Trophoblast cell (in vitro differentiated cells and primary cell): ENCODE data around the gene NEGR1.

Source experiments
- DNase-seq, 2 donors: peaks; one replicate each; pipeline ENCODE4 v3.0.0-alpha.2; 2016
- H2AFZ ChIP-seq: 2 replicates; pipeline ENCODE4 v1.6.1; 2013; ENCODE audit warnings: low read length, moderate library complexity, mild to moderate bottlenecking; ENCODE audit not compliant: insufficient read depth, poor library complexity
- H2AK5ac ChIP-seq: 2 replicates; pipeline ENCODE4 v1.6.1; 2013; ENCODE audit warnings: mild to moderate bottlenecking, low read length
- H2BK120ac ChIP-seq: 2 replicates; pipeline ENCODE4 v1.6.1; 2013; ENCODE audit warnings: low read length, mild to moderate bottlenecking, moderate library complexity; ENCODE audit not compliant: insufficient read depth, poor library complexity
- H2BK12ac ChIP-seq: 2 replicates; pipeline ENCODE4 v1.6.1; 2013; ENCODE audit warnings: mild to moderate bottlenecking, low read length, moderate library complexity
- H2BK5ac ChIP-seq: 2 replicates; pipeline ENCODE4 v1.6.1; 2013; ENCODE audit warnings: low read length, low read depth, moderate library complexity, mild to moderate bottlenecking; ENCODE audit not compliant: poor library complexity
- H3K14ac ChIP-seq: 2 replicates; pipeline ENCODE4 v1.6.1; 2013; ENCODE audit warnings: mild to moderate bottlenecking, low read length
- H3K18ac ChIP-seq: 2 replicates; pipeline ENCODE4 v1.6.1; 2013; ENCODE audit warnings: mild to moderate bottlenecking, low read length
- H3K23ac ChIP-seq: 2 replicates; pipeline ENCODE4 v1.6.1; 2013; ENCODE audit warnings: low read length
- H3K27ac ChIP-seq: 2 replicates; pipeline ENCODE4 v1.5.1; 2013; ENCODE audit warnings: low read depth, mild to moderate bottlenecking, inconsistent platforms, low read length, moderate library complexity
- H3K27me3 ChIP-seq: 2 replicates; pipeline ENCODE4 v1.6.1; 2013; ENCODE audit warnings: inconsistent platforms, mild to moderate bottlenecking, low read length, moderate library complexity; ENCODE audit not compliant: insufficient read depth
- H3K36me3 ChIP-seq, 2 experiments: 1 replicate in 1 of 2; 2 replicates in 1 of 2; pipeline ENCODE4 v1.6.1; 2013; ENCODE audit warnings: low read length in 2 of 2, mild to moderate bottlenecking in 2 of 2, moderate library complexity in 1 of 2; ENCODE audit not compliant: insufficient read depth in 2 of 2, control insufficient read depth in 1 of 2
- H3K4ac ChIP-seq: 2 replicates; pipeline ENCODE4 v1.6.1; 2013; ENCODE audit warnings: low read depth, mild to moderate bottlenecking, low read length, moderate library complexity
- H3K4me1 ChIP-seq, 2 experiments: 1 replicate in 1 of 2; 2 replicates in 1 of 2; pipeline ENCODE4 v1.6.1; 2013; ENCODE audit warnings: low read length in 2 of 2, mild to moderate bottlenecking in 2 of 2, moderate library complexity in 1 of 2; ENCODE audit not compliant: insufficient read depth in 2 of 2, control insufficient read depth in 1 of 2
- H3K4me2 ChIP-seq: 2 replicates; pipeline ENCODE4 v1.6.1; 2013; ENCODE audit warnings: inconsistent platforms, mild to moderate bottlenecking, low read length, moderate library complexity
- H3K4me3 ChIP-seq: 2 replicates; pipeline ENCODE4 v1.5.1; 2013; ENCODE audit warnings: mild to moderate bottlenecking, low read depth, low read length, inconsistent platforms
- H3K79me1 ChIP-seq: one replicate; pipeline ENCODE4 v1.6.1; 2013; ENCODE audit warnings: low read length
- H3K79me2 ChIP-seq: 2 replicates; pipeline ENCODE4 v1.6.1; 2013; ENCODE audit warnings: low read length, mild to moderate bottlenecking; ENCODE audit not compliant: control insufficient read depth, insufficient read depth, poor library complexity
- H3K9ac ChIP-seq: 2 replicates; pipeline ENCODE4 v1.6.1; 2013; ENCODE audit warnings: mild to moderate bottlenecking, low read length
- H3K9me3 ChIP-seq: 2 replicates; pipeline ENCODE4 v1.6.1; 2013; ENCODE audit warnings: low read depth, mild to moderate bottlenecking, control low read depth, inconsistent platforms, low read length; ENCODE audit not compliant: insufficient read depth
- H4K12ac ChIP-seq: 2 replicates; pipeline ENCODE4 v1.6.1; 2013; ENCODE audit warnings: low read depth, mild to moderate bottlenecking, low read length, moderate library complexity
- H4K8ac ChIP-seq: 2 replicates; pipeline ENCODE4 v1.6.1; 2013; ENCODE audit warnings: low read depth, mild to moderate bottlenecking, low read length, moderate library complexity
- H4K91ac ChIP-seq: one replicate; pipeline ENCODE4 v1.6.1; 2013; ENCODE audit warnings: low read depth, mild to moderate bottlenecking, low read length, moderate library complexity
- WGBS: extraction: QIAGEN DNeasy Blood & Tissue Kit; methylation state at CpG from one replicate; pipeline ENCODE4 v1.1.7; 2013; ENCODE audit warnings: missing lambda C conversion rate; ENCODE audit not compliant: insufficient read length, insufficient coverage; ENCODE audit errors: extremely low coverage; 5-methylcytosine and 5-hydroxymethylcytosine counted together

Gene NEGR1

GRCh38 chr1:71920556-71920955 lies 361.8 kb downstream of the NEGR1 start:
- no peak overlapping the region for H2BK5ac ChIP-seq
- WGBS, result no CpG with 5 or more reads among the region's 2 CpGs
- no peak overlapping the region for H3K4ac ChIP-seq
- no peaks in the 10 kb centered on the region for H3K79me1 ChIP-seq
- H3K4me1 ChIP-seq, result no peaks in the 10 kb centered on the region
- H4K12ac ChIP-seq, result no peak overlapping the region
- no peak overlapping the region for H3K4me3 ChIP-seq
- H3K9ac ChIP-seq, result no peak overlapping the region
- H3K27ac ChIP-seq, result no peak overlapping the region
- H2AK5ac ChIP-seq, result no peak overlapping the region
- DNase-seq, result no peak
- no peak overlapping the region for H3K14ac ChIP-seq
- H4K8ac ChIP-seq, result no peak overlapping the region
- no peak overlapping the region for H3K4me2 ChIP-seq
- no peak overlapping the region for H3K23ac ChIP-seq
- H2AFZ ChIP-seq, result no peak overlapping the region
- H4K91ac ChIP-seq, result no peak overlapping the region
- H2BK120ac ChIP-seq, result no peak overlapping the region
- no peaks in the 10 kb centered on the region for H3K9me3 ChIP-seq
- H3K27me3 ChIP-seq, result no peaks in the 10 kb centered on the region
- no peak overlapping the region for H2BK12ac ChIP-seq
- H3K79me2 ChIP-seq, result no peaks in the 10 kb centered on the region
- H3K36me3 ChIP-seq, result no peaks in the 10 kb centered on the region
- H3K18ac ChIP-seq, result no peak overlapping the region

GRCh38 chr1:71919811-71920509 lies 362.4 kb downstream of the NEGR1 start:
- no peaks in the 10 kb centered on the region for H3K9me3 ChIP-seq
- H3K4me1 ChIP-seq, result no peaks in the 10 kb centered on the region
- H3K18ac ChIP-seq, result no peak overlapping the region
- H3K4ac ChIP-seq, result no peak overlapping the region
- H2AK5ac ChIP-seq, result no peak overlapping the region
- no CpG with 5 or more reads among the region's 2 CpGs for WGBS
- no peaks in the 10 kb centered on the region for H3K27me3 ChIP-seq
- no peak overlapping the region for H2BK12ac ChIP-seq
- H4K8ac ChIP-seq, result no peak overlapping the region
- H3K79me1 ChIP-seq, result no peaks in the 10 kb centered on the region
- no peak overlapping the region for H3K23ac ChIP-seq
- H3K4me2 ChIP-seq, result no peak overlapping the region
- no peak overlapping the region for H3K4me3 ChIP-seq
- no peak overlapping the region for H4K91ac ChIP-seq
- H2AFZ ChIP-seq, result no peak overlapping the region
- no peaks in the 10 kb centered on the region for H3K79me2 ChIP-seq
- no peak overlapping the region for H3K9ac ChIP-seq
- no peak overlapping the region for H3K27ac ChIP-seq
- no peaks in the 10 kb centered on the region for H3K36me3 ChIP-seq
- H4K12ac ChIP-seq, result no peak overlapping the region
- no peak for DNase-seq
- no peak overlapping the region for H3K14ac ChIP-seq
- H2BK5ac ChIP-seq, result no peak overlapping the region
- no peak overlapping the region for H2BK120ac ChIP-seq

GRCh38 chr1:71918630-71919029 lies 363.7 kb downstream of the NEGR1 start:
- no peak overlapping the region for H3K4me2 ChIP-seq
- H3K36me3 ChIP-seq, result no peaks in the 10 kb centered on the region
- no peaks in the 10 kb centered on the region for H3K27me3 ChIP-seq
- H3K14ac ChIP-seq, result no peak overlapping the region
- no CpG with 5 or more reads among the region's 3 CpGs for WGBS
- H3K79me2 ChIP-seq, result no peaks in the 10 kb centered on the region
- H3K4ac ChIP-seq, result no peak overlapping the region
- H3K4me1 ChIP-seq, result no peaks in the 10 kb centered on the region
- H2AFZ ChIP-seq, result no peak overlapping the region
- H3K4me3 ChIP-seq, result no peak overlapping the region
- H3K18ac ChIP-seq, result no peak overlapping the region
- H3K9me3 ChIP-seq, result no peaks in the 10 kb centered on the region
- no peaks in the 10 kb centered on the region for H3K79me1 ChIP-seq
- no peak overlapping the region for H3K27ac ChIP-seq
- no peak overlapping the region for H3K9ac ChIP-seq
- no peak overlapping the region for H2BK5ac ChIP-seq
- H2BK12ac ChIP-seq, result no peak overlapping the region
- H2BK120ac ChIP-seq, result no peak overlapping the region
- H2AK5ac ChIP-seq, result no peak overlapping the region
- H3K23ac ChIP-seq, result no peak overlapping the region
- H4K8ac ChIP-seq, result no peak overlapping the region
- H4K91ac ChIP-seq, result no peak overlapping the region
- no peak overlapping the region for H4K12ac ChIP-seq
- no peak for DNase-seq

DNA sequence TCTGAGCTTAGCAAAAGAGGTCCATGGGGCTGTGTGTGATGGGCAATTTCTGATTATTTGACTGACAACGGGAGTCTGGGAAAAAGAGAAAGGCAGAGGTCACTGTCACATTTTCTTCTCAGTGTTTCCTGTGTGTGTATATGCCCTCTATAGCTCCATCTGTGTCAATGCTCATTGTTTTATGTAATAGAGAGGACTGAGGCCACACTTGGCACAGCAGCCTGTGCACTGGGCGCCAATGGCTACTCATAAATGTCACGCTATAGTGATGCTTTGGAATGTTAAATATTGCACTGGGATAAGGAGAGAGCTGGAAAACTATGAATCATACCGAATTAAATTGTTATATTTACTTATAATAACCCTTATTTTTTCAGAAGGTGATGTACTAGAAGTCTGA lies 365.4 kb downstream of the NEGR1 start:
- no peaks in the 10 kb centered on the region for H3K79me2 ChIP-seq
- no CpG with 5 or more reads among the region's 4 CpGs for WGBS
- no peak overlapping the region for H3K4ac ChIP-seq
- H3K14ac ChIP-seq, result no peak overlapping the region
- H3K27me3 ChIP-seq, result no peaks in the 10 kb centered on the region
- H3K9me3 ChIP-seq, result no peaks in the 10 kb centered on the region
- H2BK12ac ChIP-seq, result no peak overlapping the region
- no peak overlapping the region for H3K27ac ChIP-seq
- H2AK5ac ChIP-seq, result no peak overlapping the region
- H3K18ac ChIP-seq, result no peak overlapping the region
- H3K36me3 ChIP-seq, result no peaks in the 10 kb centered on the region
- no peak overlapping the region for H2BK120ac ChIP-seq
- no peak overlapping the region for H2BK5ac ChIP-seq
- no peak overlapping the region for H3K4me3 ChIP-seq
- no peak overlapping the region for H3K4me2 ChIP-seq
- no peaks in the 10 kb centered on the region for H3K79me1 ChIP-seq
- H3K9ac ChIP-seq, result no peak overlapping the region
- H4K91ac ChIP-seq, result no peak overlapping the region
- no peak overlapping the region for H4K8ac ChIP-seq
- no peaks in the 10 kb centered on the region for H3K4me1 ChIP-seq
- H4K12ac ChIP-seq, result no peak overlapping the region
- no peak overlapping the region for H3K23ac ChIP-seq
- no peak for DNase-seq
- no peak overlapping the region for H2AFZ ChIP-seq
